Inflammatory macrophage treated with lipopolysaccharide for 1 hour (primary cell): ENCODE data around the gene IFNA5.
A peak's percentile ranks its signal among the peaks of the same experiment; 100 is the strongest.

Source experiments
- DNase-seq, 2 donors: peaks; one replicate each; pipeline ENCODE4 v3.0.0-alpha.2; 2020 to 2022

The IFNA5 gene

GRCh38 chr9:21289848-21290247, 15.3 kb downstream of the IFNA5 start:
- DNase-seq: no peak

- no peak for DNase-seq
These were observed 17.8 kb downstream of the IFNA5 start for GRCh38 chr9:21287280-21287679.

- peak; percentile 78 to 80 for DNase-seq
These were observed 18.5 kb downstream of the IFNA5 start for GRCh38 chr9:21286659-21287058.

- DNase-seq: no peak
These were observed 19.0 kb downstream of the IFNA5 start for GRCh38 chr9:21286099-21286498.

GRCh38 chr9:21281275-21281674, 23.8 kb downstream of the IFNA5 start:
- peak; percentile 21 to 70 for DNase-seq

GRCh38 chr9:21268347-21268657, 36.8 kb downstream of the IFNA5 start:
- no peak for DNase-seq

- DNase-seq: peak in 1 of 2 donors; percentile 5
These were observed 37.4 kb downstream of the IFNA5 start for GRCh38 chr9:21267485-21268346.

- DNase-seq: no peak
These were observed 38.2 kb downstream of the IFNA5 start for GRCh38 chr9:21266733-21267484.

- DNase-seq: no peak
These were observed 39.5 kb downstream of the IFNA5 start for GRCh38 chr9:21265421-21266189.

GRCh38 chr9:21255538-21256212, 49.4 kb downstream of the IFNA5 start:
- no peak for DNase-seq
